SK-N-SH treated with all-trans-retinoic acid at 6 μM for 48 hours (cell line): ENCODE data around the gene ITGA3.

ENCODE experiments used
- PPARA ChIP-seq: fragments of 250-450 bp; sonication (Bioruptor Pico); IDR thresholded peaks from 2 replicates; pipeline ENCODE4 v1.5.0; 2020; ENCODE audit warnings: mild to moderate bottlenecking, borderline replicate concordance
- RARB ChIP-seq: fragments of 250-450 bp; sonication (Bioruptor Pico); IDR thresholded peaks from 2 replicates; pipeline ENCODE4 v1.8.0; 2021; ENCODE audit warnings: mild to moderate bottlenecking, moderate library complexity
- TF ChIP-seq, protein P1 (sequence below): fragments of 250-450 bp; sonication (Bioruptor Pico); IDR thresholded peaks from 2 replicates; pipeline ENCODE4 v1.8.0; 2021; ENCODE audit warnings: low read depth, mild to moderate bottlenecking, moderate library complexity, borderline replicate concordance

DNA sequence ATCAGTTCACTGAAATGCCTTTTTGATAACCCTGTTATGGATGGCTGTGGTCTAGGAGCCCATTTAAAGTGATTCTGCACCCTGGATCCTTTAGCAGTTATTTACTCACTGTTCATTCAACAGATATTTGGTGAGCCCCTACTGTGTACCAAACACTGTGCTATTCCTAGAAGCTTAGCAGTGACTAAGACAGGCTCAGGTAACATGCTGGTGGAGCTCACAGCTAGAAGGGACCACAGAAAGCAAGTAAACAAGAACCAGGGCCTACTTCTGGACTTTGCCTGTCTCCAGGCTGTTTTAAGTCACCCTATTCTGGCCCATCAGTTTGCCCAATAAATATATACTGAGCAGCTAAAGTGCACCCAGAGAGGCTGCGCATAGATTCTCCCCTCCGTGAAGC is 11.1 kb downstream of the ITGA3 start:
- TF ChIP-seq, protein P1, sequence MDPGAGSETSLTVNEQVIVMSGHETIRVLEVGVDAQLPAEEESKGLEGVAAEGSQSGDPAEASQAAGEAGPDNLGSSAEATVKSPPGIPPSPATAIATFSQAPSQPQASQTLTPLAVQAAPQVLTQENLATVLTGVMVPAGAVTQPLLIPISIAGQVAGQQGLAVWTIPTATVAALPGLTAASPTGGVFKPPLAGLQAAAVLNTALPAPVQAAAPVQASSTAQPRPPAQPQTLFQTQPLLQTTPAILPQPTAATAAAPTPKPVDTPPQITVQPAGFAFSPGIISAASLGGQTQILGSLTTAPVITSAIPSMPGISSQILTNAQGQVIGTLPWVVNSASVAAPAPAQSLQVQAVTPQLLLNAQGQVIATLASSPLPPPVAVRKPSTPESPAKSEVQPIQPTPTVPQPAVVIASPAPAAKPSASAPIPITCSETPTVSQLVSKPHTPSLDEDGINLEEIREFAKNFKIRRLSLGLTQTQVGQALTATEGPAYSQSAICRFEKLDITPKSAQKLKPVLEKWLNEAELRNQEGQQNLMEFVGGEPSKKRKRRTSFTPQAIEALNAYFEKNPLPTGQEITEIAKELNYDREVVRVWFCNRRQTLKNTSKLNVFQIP (CRISPR knock-in tag) = no peak
- TF ChIP-seq RARB (CRISPR knock-in tag) = no peak
- no peak for TF ChIP-seq PPARA (CRISPR knock-in tag)
